Measurements from ENCODE around the gene LMTK2.

DNA sequence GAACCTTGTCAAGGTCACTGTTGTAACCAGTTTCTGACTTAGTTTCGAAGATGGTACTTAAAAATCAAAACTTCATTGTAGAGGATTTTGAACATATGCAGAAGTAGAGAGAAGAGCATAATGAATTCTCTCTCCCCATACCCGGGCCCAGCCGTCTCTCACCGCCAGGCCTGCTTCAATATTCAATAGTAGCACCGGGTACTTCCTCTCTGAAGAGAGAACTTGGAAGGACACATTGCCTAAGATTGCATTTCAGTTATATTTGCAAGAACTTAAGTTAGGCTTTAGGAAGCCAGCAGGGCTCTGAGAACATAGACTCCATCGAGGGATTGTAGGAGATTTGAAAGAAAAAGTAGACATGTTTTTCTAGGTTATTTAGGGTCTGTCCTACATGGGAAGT is 19.1 kb downstream of the LMTK2 start:
- TF ChIP-seq TAF1 (IDR thresholded peaks at IDR 0.05; ENCODE audit: borderline replicate concordance, insufficient read depth, low read length) = no peak
- TF ChIP-seq POLR2AphosphoS5 (IDR thresholded peaks at IDR 0.05; ENCODE audit: low read depth, low read length) = no peak
- TF ChIP-seq, protein P1, sequence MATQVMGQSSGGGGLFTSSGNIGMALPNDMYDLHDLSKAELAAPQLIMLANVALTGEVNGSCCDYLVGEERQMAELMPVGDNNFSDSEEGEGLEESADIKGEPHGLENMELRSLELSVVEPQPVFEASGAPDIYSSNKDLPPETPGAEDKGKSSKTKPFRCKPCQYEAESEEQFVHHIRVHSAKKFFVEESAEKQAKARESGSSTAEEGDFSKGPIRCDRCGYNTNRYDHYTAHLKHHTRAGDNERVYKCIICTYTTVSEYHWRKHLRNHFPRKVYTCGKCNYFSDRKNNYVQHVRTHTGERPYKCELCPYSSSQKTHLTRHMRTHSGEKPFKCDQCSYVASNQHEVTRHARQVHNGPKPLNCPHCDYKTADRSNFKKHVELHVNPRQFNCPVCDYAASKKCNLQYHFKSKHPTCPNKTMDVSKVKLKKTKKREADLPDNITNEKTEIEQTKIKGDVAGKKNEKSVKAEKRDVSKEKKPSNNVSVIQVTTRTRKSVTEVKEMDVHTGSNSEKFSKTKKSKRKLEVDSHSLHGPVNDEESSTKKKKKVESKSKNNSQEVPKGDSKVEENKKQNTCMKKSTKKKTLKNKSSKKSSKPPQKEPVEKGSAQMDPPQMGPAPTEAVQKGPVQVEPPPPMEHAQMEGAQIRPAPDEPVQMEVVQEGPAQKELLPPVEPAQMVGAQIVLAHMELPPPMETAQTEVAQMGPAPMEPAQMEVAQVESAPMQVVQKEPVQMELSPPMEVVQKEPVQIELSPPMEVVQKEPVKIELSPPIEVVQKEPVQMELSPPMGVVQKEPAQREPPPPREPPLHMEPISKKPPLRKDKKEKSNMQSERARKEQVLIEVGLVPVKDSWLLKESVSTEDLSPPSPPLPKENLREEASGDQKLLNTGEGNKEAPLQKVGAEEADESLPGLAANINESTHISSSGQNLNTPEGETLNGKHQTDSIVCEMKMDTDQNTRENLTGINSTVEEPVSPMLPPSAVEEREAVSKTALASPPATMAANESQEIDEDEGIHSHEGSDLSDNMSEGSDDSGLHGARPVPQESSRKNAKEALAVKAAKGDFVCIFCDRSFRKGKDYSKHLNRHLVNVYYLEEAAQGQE (IDR thresholded peaks at IDR 0.05; ENCODE audit: insufficient read depth in 1 of 2, low read depth in 2 of 2, low read length in 2 of 2) = no peak
- no peak for TF ChIP-seq SIN3A (IDR thresholded peaks at IDR 0.05; ENCODE audit: borderline replicate concordance, insufficient read depth, low read length)
- no peak for TF ChIP-seq FOXP2 (optimal IDR thresholded peaks at IDR 0.05; ENCODE audit: borderline replicate concordance, extremely low read depth, extremely low read length, insufficient read depth)
